ENCODE measurements around the gene TXNL4B. TPM values are rescaled to one million over a fixed set of nuclear protein-coding genes. Genes with fewer than 3 reads are reported as not detected.

The TXNL4B gene
- total and polyA plus RNA-seq, 4 donors, result 5.0 to 11.6 (median 7.5) TPM

GRCh38 chr16:72112906-72113615, 19.6 kb upstream of the TXNL4B start:
- Histone ChIP-seq H3K36me3 (ENCODE audit: control insufficient read depth in 4 of 4, insufficient read depth in 3 of 4, low read depth in 1 of 4, low read length in 3 of 4) (peaks cover 19 to 57% (median 45%) of the 10 kb centered on the region in 4 donors), H3K27me3 (ENCODE audit: control insufficient read depth in 4 of 4, insufficient read depth in 4 of 4, low read length in 3 of 4) (no peaks in the 10 kb centered on the region), H3K9ac (ENCODE audit: low read depth in 1 of 2, low read length in 2 of 2) (no peak overlapping the region), H3K9me3 (ENCODE audit: control insufficient read depth in 4 of 4, low read length in 3 of 4) (no peaks in the 10 kb centered on the region), H3K4me1 (ENCODE audit: control insufficient read depth in 4 of 4, insufficient read depth in 4 of 4, low read length in 3 of 4) (no peaks in the 10 kb centered on the region), H3K4me3 (ENCODE audit: low read depth in 1 of 3, low read length in 3 of 3) (no peak overlapping the region), H3K27ac (ENCODE audit: low read depth in 1 of 2, low read length in 2 of 2) (no peak overlapping the region)
- WGBS, result 97% methylated on average over 7 of the region's 7 CpGs
- TF ChIP-seq HNF4G (IDR thresholded peaks at IDR 0.05) (no peak), JUND (IDR thresholded peaks at IDR 0.05) (no peak), ATF3 (IDR thresholded peaks at IDR 0.05) (no peak), FOXA1 (IDR thresholded peaks at IDR 0.05) (no peak)
- no peak for DNase-seq (ENCODE audit: low spot score)

GRCh38 chr16:72112452-72112792, 19.0 kb upstream of the TXNL4B start:
- no peaks in the 10 kb centered on the region for H3K27me3 ChIP-seq (ENCODE audit: control insufficient read depth in 4 of 4, insufficient read depth in 4 of 4, low read length in 3 of 4)
- TF ChIP-seq HNF4A (conservative IDR thresholded peaks at IDR 0.05), result no peak
- no peak for TF ChIP-seq EGR1 (IDR thresholded peaks at IDR 0.05; ENCODE audit: low read depth in 2 of 2)
- no peak for TF ChIP-seq NR2F2 (IDR thresholded peaks at IDR 0.05)
- TF ChIP-seq RAD21 (IDR thresholded peaks at IDR 0.05), result no peak
- TF ChIP-seq FOXA2 (IDR thresholded peaks at IDR 0.05), result no peak
- no peak for TF ChIP-seq JUND (IDR thresholded peaks at IDR 0.05)
- no peak for TF ChIP-seq SP1 (IDR thresholded peaks at IDR 0.05)
- TF ChIP-seq GABPA (IDR thresholded peaks at IDR 0.05 in 1 of 2, conservative IDR thresholded peaks at IDR 0.05 in 1 of 2), result no peak
- TF ChIP-seq ATF3 (IDR thresholded peaks at IDR 0.05), result no peak
- TF ChIP-seq ZBTB33 (IDR thresholded peaks at IDR 0.05), result no peak
- no peak for TF ChIP-seq FOXA1 (IDR thresholded peaks at IDR 0.05)
- no peak for TF ChIP-seq REST (IDR thresholded peaks at IDR 0.05)
- no peak for TF ChIP-seq CTCF (IDR thresholded peaks at IDR 0.05; ENCODE audit: low read depth, low read length, missing input control)
- no peak for TF ChIP-seq HNF4G (IDR thresholded peaks at IDR 0.05)
- no peak for TF ChIP-seq TAF1 (conservative IDR thresholded peaks at IDR 0.05)
- TF ChIP-seq MAX (IDR thresholded peaks at IDR 0.05), result no peak
- H3K9me3 ChIP-seq (ENCODE audit: control insufficient read depth in 4 of 4, low read length in 3 of 4), result no peaks in the 10 kb centered on the region
- no peak overlapping the region for H3K9ac ChIP-seq (ENCODE audit: low read depth in 1 of 2, low read length in 2 of 2)
- no peak overlapping the region for H3K27ac ChIP-seq (ENCODE audit: low read depth in 1 of 2, low read length in 2 of 2)
- no peak overlapping the region for H3K4me3 ChIP-seq (ENCODE audit: low read depth in 1 of 3, low read length in 3 of 3)
- no peaks in the 10 kb centered on the region for H3K4me1 ChIP-seq (ENCODE audit: control insufficient read depth in 4 of 4, insufficient read depth in 4 of 4, low read length in 3 of 4)
- peaks cover 23 to 63% (median 51%) of the 10 kb centered on the region in 4 donors for H3K36me3 ChIP-seq (ENCODE audit: control insufficient read depth in 4 of 4, insufficient read depth in 3 of 4, low read depth in 1 of 4, low read length in 3 of 4)
- WGBS, result 97% methylated on average over 15 of the region's 15 CpGs
- DNase-seq (ENCODE audit: low spot score), result no peak
